Measurements from ENCODE around the gene PSENEN.

The PSENEN gene

GRCh38 chr19:35736913-35737886, 8.3 kb upstream of the PSENEN start:
- no peak for DNase-seq

- DNase-seq, result no peak
These were observed 7.2 kb upstream of the PSENEN start for GRCh38 chr19:35738021-35738886.

DNA sequence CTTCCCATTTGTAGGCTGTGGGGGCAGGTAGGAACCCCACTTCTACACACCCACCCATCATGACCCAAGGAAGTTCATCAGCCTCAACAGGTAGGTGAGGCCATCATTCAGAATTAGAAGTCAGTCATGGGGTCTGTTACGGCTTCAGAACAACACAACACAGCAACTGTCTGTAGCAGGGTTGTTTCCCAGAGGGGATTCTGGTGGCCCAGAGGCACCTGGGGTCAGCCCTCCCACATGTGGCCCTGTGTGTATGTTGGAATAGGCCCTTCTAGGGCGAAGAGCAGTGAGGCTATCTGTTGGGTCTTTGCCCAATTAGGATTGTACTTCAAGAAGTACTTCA, 6.6 kb upstream of the PSENEN start:
- no peak for DNase-seq

- DNase-seq, result no peak
These were observed 6.0 kb upstream of the PSENEN start for GRCh38 chr19:35739275-35740107.

DNA sequence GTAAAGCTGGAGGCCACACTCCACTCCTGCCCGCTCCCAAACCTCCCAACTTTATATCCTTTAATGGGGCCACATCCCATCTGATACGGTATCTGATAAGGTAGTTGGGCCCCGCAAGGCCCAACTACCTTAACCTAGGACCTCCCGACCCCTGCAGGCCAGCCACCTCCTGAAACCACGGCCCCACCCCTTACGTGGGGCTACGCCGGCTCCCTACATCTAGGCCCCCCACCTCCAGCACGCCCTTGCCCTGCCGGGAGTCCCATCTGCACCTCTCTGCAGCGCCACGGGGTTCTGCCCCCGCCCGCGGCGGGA, 5.4 kb upstream of the PSENEN start:
- no peak for DNase-seq

GRCh38 chr19:35740423-35741202, 4.8 kb upstream of the PSENEN start:
- peak; percentile 94 to 97 for DNase-seq

GRCh38 chr19:35741203-35741515, 4.3 kb upstream of the PSENEN start:
- DNase-seq, result no peak

- DNase-seq, result peak; percentile 67 to 71
These were observed 3.2 kb upstream of the PSENEN start, which contains the start of gene IGFLR1 for GRCh38 chr19:35742121-35742724. IGFLR1 (minus strand) TSS chr19:35742452; CDS start chr19:35741180, 1,272 bp downstream.

GRCh38 chr19:35743640-35744429, 1.6 kb upstream of the PSENEN start:
- no peak for DNase-seq

DNA sequence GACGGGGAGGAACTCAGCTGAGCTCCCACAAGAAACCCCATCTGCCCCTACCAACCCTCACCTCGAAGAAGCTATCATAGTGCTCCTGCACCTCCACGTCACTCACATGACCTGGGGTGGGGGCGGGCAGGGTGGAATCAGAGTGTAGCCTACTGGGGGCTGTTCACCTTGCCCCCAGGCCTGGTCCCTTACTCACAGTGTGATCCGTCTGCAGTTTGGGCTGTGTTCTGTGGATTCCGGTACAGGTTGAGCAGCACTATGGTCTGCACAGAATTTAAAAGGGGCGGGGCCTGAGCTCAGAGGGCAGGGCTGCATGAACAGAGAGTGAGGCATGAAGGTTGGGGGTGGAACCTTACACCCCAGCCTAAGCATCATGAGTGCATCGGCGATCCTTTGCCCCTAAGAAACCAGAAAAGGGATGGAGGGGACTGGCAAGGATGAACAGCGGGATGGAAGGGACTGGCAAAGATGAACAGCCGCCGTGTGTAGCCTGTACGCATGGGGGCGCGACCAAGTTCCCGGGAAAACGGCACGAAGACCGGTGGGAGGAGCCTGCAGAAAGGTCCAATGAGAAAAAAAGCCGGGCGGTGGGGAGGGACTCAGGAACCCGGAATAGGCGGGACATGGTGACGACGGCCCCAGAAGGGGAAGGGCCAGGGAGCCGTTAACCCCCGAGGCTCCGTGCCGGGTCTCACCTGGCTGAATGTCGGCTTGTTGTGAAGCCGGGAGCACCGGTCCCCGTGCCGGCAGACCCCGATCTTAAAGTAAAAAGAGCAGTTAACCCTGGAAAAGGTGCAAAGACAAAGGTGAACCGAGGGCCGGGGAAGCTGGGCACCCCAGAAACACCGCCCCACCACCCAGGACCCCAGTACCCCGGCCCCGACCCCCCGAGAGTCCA, 772 bp upstream of the PSENEN start:
- peak; percentile 85 to 93 for DNase-seq

GRCh38 chr19:35746087-35746462, 624 bp downstream of the PSENEN start:
- no peak for DNase-seq

DNA sequence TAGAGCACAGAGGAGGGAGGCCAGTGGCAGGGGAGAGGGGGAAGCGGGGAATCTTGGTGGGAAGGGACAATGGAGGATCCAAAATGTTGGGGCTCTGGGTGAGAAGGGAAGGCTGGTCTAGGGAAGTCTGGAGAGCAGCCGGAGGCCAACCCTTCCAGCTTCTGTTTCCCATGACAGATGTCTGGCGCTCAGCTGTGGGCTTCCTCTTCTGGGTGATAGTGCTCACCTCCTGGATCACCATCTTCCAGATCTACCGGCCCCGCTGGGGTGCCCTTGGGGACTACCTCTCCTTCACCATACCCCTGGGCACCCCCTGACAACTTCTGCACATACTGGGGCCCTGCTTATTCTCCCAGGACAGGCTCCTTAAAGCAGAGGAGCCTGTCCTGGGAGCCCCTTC, 1.1 kb downstream of the PSENEN start:
- DNase-seq, result no peak

- DNase-seq, result peak; percentile 97
These were observed 2.9 kb downstream of the PSENEN start, which contains the start of gene LIN37 for GRCh38 chr19:35748106-35749020. LIN37 (plus strand) TSS chr19:35748576; CDS start chr19:35748725, 149 bp downstream.

DNA sequence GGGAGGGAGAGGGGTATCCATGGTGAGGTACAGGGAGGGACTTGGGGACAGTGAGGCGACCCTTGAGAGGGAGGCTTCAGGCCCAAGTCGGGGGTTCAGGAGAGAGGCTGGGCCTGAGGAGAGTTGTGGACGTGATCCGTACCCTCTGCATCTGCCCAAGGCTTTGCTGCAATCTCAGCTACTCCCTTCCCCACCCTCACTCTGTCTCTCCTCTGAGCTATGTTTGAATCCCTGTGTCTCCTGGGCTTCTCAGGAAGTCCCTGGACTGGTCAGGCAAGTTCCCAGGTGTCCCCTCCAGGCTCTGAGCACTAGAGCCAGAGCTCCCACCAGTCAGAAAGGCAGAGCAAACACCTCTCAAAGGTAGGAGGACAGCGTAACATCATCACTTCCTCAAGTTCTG, 4.7 kb downstream of the PSENEN start:
- no peak for DNase-seq

DNA sequence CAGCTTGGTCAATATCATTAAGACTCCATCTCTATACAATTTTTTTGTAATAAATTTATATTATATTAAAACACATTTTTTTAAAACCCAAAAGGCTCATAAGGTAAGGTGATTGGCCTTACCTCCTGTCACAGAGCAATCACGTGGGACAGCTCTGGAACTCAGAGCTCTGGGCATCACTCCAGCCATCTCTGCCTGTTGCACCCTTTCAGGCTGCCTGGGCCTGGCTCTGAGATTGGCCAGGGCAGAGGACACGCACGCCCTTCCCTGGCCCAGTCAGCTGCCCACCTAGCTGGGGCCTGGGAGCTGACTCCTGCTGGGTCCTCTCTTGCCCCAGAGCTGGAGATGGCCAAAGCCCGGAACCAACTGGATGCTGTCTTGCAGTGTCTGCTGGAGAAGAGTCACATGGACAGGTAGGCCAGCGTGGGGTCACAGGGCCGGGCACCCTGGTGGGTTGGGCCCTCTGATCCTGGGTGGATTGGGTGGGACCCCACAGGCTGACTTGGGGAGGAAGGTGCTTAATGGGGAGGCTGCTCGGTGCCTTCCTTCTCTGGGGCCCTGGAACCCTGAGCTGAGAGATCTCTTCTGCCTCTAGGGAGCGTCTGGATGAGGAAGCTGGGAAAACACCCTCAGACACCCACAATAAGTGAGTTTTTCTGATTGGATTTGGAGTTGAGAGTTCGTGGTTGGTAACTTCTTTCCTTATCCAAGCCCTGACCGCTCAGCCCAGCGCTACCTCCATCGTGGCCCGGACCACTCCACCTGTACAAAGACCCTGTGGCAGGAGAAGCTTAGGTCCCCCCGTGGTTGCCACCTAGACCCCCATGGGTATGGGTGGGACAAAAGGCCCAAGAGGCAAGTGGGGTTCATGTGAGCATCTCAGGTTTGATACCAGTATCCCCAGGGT, 6.6 kb downstream of the PSENEN start:
- no peak for DNase-seq

- DNase-seq, result no peak
These were observed 7.4 kb downstream of the PSENEN start for GRCh38 chr19:35752746-35753350.
